HepG2 (cell line): ENCODE results near the gene UBR1. TPM values are rescaled to one million over a fixed set of nuclear protein-coding genes. Genes with fewer than 3 reads are reported as not detected.

Experiments
- YY1 ChIP-seq: IDR thresholded peaks from 2 replicates; pipeline ENCODE4 v1.6.1; 2011; ENCODE audit warnings: low read length, low read depth, moderate library complexity, mild to moderate bottlenecking; ENCODE audit not compliant: insufficient read depth, insufficient replicate concordance
- ZBTB40 ChIP-seq, 2 experiments: fragments of 450-650 bp in 1 of 2; sonication (generic) in 1 of 2; formaldehyde crosslinking in 1 of 2; IDR thresholded peaks; 2 replicates each; pipeline versions ENCODE4 v1.6.1 to v1.8.0; 2016 to 2022; ENCODE audit warnings: antibody characterized with exemption in 1 of 2, mild to moderate bottlenecking in 1 of 2, missing genetic modification reagents in 1 of 2
- ZNF235 ChIP-seq: sonication (generic); formaldehyde crosslinking; IDR thresholded peaks from 2 replicates; pipeline ENCODE4 v1.8.1; 2023; ENCODE audit warnings: mild to moderate bottlenecking, missing genetic modification reagents, borderline replicate concordance
- ZNF337 ChIP-seq: sonication (generic); formaldehyde crosslinking; IDR thresholded peaks from 2 replicates; pipeline ENCODE4 v1.5.1; 2020; ENCODE audit warnings: missing genetic modification reagents, low read depth, mild to moderate bottlenecking, borderline replicate concordance
- ZNF503 ChIP-seq: sonication (generic); formaldehyde crosslinking; IDR thresholded peaks from 2 replicates; pipeline ENCODE4 v1.4.0; 2020; ENCODE audit warnings: missing genetic modification reagents
- polyA plus RNA-seq, 8 experiments: library from polyadenylated mRNA; depleted of rRNA in 3 of 8; stranded (reverse) in 7 of 8; unstranded in 1 of 8; fragments of >200 nt; fragmentation: Illumina TruSeq in 4 of 8; extraction: Trizol in 4 of 8; gene quantifications; 2 replicates each; pipeline versions ENCODE4 v1.2.1 to v1.2.3, GENCODE V29; 2011 to 2016; ENCODE audit warnings: low read depth in 4 of 8, missing spikeins in 1 of 8, mixed read lengths in 1 of 8; ENCODE audit not compliant: insufficient read depth in 1 of 8
- total RNA-seq, 5 experiments: library from RNA; depleted of rRNA; stranded (reverse); fragments of >200 nt; fragmentation: Illumina TruSeq; extraction: Trizol; gene quantifications; 2 replicates each; pipeline ENCODE4 v1.2.3, GENCODE V29; 2016; ENCODE audit warnings: low read depth in 1 of 5

UBR1 gene
- total and polyA plus RNA-seq, 2 of the 13 experiments (the other 11 are each of a cell fraction or from before 2014, with no cell fraction given) = 6.4 to 18.0 TPM

- TF ChIP-seq ZNF235 (CRISPR knock-in tag) (no peak), ZNF337 (CRISPR knock-in tag) (no peak), ZNF503 (CRISPR knock-in tag) (no peak), YY1 (no peak), ZBTB40 (IDR thresholded peaks at IDR 0.05) (no peak), ZBTB40 (CRISPR knock-in tag; IDR thresholded peaks at IDR 0.05) (no peak)
These were observed 34.9 kb downstream of the UBR1 start (continued) for GRCh38 chr15:43070893-43071292.
